SU-DHL-6 (cell line): Measurements from ENCODE around the gene CFAP74.

Experiments used
- H2AFZ ChIP-seq: fragments of 200-600 bp; sonication (generic); 2 replicates; pipeline ENCODE4 v1.6.1; 2014; ENCODE audit warnings: low read depth, mild to moderate bottlenecking, moderate library complexity, mixed read lengths, antibody characterized with exemption, low read length; ENCODE audit not compliant: severe bottlenecking
- H3F3A ChIP-seq: fragments of 200-600 bp; shearing (Covaris generic); 2 replicates; pipeline ENCODE4 v1.6.0; 2016; ENCODE audit warnings: antibody characterized with exemption, mild to moderate bottlenecking; ENCODE audit not compliant: insufficient read depth
- H3K27ac ChIP-seq: fragments of 200-600 bp; sonication (generic); 2 replicates; pipeline ENCODE4 v1.5.1; 2016; ENCODE audit warnings: low read depth, mild to moderate bottlenecking, low read length, moderate library complexity, mixed read lengths
- H3K27me3 ChIP-seq: fragments of 200-600 bp; sonication (generic), shearing (Covaris generic); 2 replicates; pipeline ENCODE4 v1.6.0; 2014; ENCODE audit warnings: mild to moderate bottlenecking, low read length
- H3K36me3 ChIP-seq: fragments of 200-600 bp; sonication (generic); 2 replicates; pipeline ENCODE4 v1.6.1; 2014; ENCODE audit warnings: mild to moderate bottlenecking, low read length, mixed read lengths
- H3K4me2 ChIP-seq: fragments of 300-600, 200-600 bp; shearing (Covaris generic), sonication (generic); 2 replicates; pipeline ENCODE4 v1.6.0; 2014; ENCODE audit warnings: low read length, low read depth, mild to moderate bottlenecking; ENCODE audit not compliant: poor library complexity, severe bottlenecking
- H3K4me3 ChIP-seq: fragments of 200-600 bp; sonication (generic); 2 replicates; pipeline ENCODE4 v1.5.1; 2014; ENCODE audit warnings: antibody characterized with exemption, low read length, mild to moderate bottlenecking, mixed read lengths; ENCODE audit not compliant: insufficient read depth, poor library complexity, severe bottlenecking
- H3K79me2 ChIP-seq: fragments of 200-600 bp; sonication (generic); 2 replicates; pipeline ENCODE4 v1.6.1; 2014; ENCODE audit warnings: mild to moderate bottlenecking, low read length, moderate library complexity; ENCODE audit not compliant: insufficient read depth
- H3K9ac ChIP-seq: fragments of 200-600 bp; sonication (generic); 2 replicates; pipeline ENCODE4 v1.7.0; 2014; ENCODE audit warnings: mild to moderate bottlenecking, low read length
- H3K9me2 ChIP-seq: fragments of 200-600 bp; sonication (generic); replicated peaks from 2 replicates; pipeline ENCODE4 v1.6.1; 2014; ENCODE audit warnings: low read length; ENCODE audit not compliant: insufficient read depth
- H3K9me3 ChIP-seq: fragments of 200-600 bp; sonication (generic); 2 replicates; pipeline ENCODE4 v1.6.1; 2014; ENCODE audit warnings: low read length, mixed read lengths; ENCODE audit not compliant: insufficient read depth
- H4K20me1 ChIP-seq: fragments of 200-600 bp; sonication (generic); 2 replicates; pipeline ENCODE4 v1.6.1; 2014; ENCODE audit warnings: low read depth, mild to moderate bottlenecking, antibody characterized with exemption, low read length, moderate library complexity, mixed read lengths
- EZH2phosphoT487 ChIP-seq: fragments of 200-600 bp; sonication (generic), shearing (Covaris generic); conservative IDR thresholded peaks from 2 replicates; pipeline ENCODE4 v1.6.1; 2018; ENCODE audit warnings: mild to moderate bottlenecking, antibody characterized with exemption, low read length, moderate library complexity, mixed read lengths
- TF ChIP-seq, protein P1 (sequence below): fragments of 200-600 bp; sonication (generic); IDR thresholded peaks from one replicate; pipeline ENCODE4 v1.5.1; 2017; ENCODE audit warnings: antibody characterized with exemption, mild to moderate bottlenecking, low read length, moderate library complexity; ENCODE audit not compliant: insufficient read depth, poor library complexity, severe bottlenecking

The CFAP74 gene

DNA sequence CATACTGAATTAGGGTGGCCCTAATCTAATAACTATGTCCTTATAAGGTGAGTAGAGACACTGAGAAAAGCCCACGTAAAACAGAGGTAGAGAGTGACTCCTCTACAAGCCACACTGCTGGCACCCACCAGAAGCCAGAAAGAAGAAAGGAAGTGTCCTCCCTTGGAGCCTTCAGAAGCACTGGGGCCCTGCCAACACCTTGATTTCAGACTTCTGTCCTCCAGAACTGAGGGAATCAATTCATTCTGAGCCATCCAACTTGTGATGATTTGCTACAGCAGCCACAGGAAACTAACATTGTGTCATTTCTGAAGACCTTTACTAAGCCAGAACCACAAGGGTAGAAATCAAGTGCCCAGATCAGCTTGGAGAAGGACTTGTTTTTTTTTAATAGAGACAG, 127.7 kb downstream of the CFAP74 start:
- H3K27ac ChIP-seq: no peak overlapping the region
- no peak overlapping the region for H3K4me2 ChIP-seq
- peaks cover 39% of the 10 kb centered on the region for H4K20me1 ChIP-seq
- no peaks in the 10 kb centered on the region for H3K27me3 ChIP-seq
- H3K9me2 ChIP-seq: no peaks in the 10 kb centered on the region
- peaks cover 7% of the 10 kb centered on the region; the same call in 1 of the 2 replicates for H3F3A ChIP-seq
- H3K36me3 ChIP-seq: 0 out of 2 replicates have a peak, but pooled peaks cover 9% of the 10 kb centered on the region
- peaks cover 100% of the 10 kb centered on the region for H3K79me2 ChIP-seq
- no peak overlapping the region for H2AFZ ChIP-seq
- H3K9me3 ChIP-seq: no peaks in the 10 kb centered on the region
- H3K9ac ChIP-seq: no peak overlapping the region
- TF ChIP-seq EZH2phosphoT487: no peak
- TF ChIP-seq, protein P1, sequence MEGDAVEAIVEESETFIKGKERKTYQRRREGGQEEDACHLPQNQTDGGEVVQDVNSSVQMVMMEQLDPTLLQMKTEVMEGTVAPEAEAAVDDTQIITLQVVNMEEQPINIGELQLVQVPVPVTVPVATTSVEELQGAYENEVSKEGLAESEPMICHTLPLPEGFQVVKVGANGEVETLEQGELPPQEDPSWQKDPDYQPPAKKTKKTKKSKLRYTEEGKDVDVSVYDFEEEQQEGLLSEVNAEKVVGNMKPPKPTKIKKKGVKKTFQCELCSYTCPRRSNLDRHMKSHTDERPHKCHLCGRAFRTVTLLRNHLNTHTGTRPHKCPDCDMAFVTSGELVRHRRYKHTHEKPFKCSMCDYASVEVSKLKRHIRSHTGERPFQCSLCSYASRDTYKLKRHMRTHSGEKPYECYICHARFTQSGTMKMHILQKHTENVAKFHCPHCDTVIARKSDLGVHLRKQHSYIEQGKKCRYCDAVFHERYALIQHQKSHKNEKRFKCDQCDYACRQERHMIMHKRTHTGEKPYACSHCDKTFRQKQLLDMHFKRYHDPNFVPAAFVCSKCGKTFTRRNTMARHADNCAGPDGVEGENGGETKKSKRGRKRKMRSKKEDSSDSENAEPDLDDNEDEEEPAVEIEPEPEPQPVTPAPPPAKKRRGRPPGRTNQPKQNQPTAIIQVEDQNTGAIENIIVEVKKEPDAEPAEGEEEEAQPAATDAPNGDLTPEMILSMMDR: no peak
- no peak overlapping the region for H3K4me3 ChIP-seq

DNA sequence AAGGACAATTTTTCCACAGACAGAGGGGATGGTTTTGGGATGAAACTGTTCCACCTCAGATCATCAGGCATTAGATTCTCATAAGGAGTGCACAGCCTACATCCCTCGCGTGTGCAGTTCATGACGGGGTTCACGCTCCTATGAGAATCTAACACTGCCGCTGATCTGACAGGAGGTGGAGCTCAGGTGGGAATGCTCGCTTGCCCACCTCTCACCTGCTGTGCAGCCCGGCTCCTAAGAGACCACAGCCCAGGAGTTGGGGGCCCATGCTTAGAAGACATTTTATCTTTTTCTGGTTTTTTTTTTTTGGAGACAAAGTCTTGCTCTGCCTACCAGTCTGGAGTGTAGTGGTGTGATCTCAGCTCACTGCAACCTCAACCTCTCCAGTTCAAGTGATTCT, 128.7 kb downstream of the CFAP74 start:
- Histone ChIP-seq H3K9me3 (no peaks in the 10 kb centered on the region), H3K36me3 (0 out of 2 replicates have a peak, but pooled peaks cover 9% of the 10 kb centered on the region), H3K4me2 (no peak overlapping the region), H3K27me3 (no peaks in the 10 kb centered on the region), H3K27ac (no peak overlapping the region), H3K4me3 (no peak overlapping the region), H2AFZ (no peak overlapping the region), H3K79me2 (peaks cover 100% of the 10 kb centered on the region), H3K9ac (no peak overlapping the region), H3F3A (peaks cover 9% of the 10 kb centered on the region; the same call in 1 of the 2 replicates), H4K20me1 (peaks cover 34% of the 10 kb centered on the region), H3K9me2 (no peaks in the 10 kb centered on the region)
- TF ChIP-seq, protein P1: no peak
- no peak for TF ChIP-seq EZH2phosphoT487

DNA sequence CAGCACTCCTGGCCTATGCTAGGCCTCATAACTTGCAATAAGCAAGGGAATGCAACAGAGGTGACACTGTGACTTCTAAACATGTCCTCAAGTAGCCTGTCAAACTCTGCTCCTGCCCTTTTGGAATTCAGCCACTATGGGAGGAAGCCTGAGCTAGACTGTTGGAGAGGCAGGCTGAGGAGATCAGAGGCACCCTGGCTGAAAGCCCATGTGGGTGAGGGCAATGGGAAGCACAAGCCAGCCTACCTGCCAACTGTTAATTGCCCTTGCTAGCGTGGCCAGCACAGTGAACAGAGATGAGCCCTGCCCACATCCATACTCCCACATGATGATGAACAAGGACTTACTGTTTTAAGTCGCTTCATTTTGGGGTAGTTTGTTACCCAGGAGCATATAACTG, 130.4 kb downstream of the CFAP74 start:
- no peak overlapping the region for H3K4me2 ChIP-seq
- H3K27me3 ChIP-seq: no peaks in the 10 kb centered on the region
- no peak overlapping the region for H2AFZ ChIP-seq
- no peak overlapping the region for H3K27ac ChIP-seq
- H3K4me3 ChIP-seq: no peak overlapping the region
- peaks cover 16% of the 10 kb centered on the region; the same call in 1 of the 2 replicates for H3F3A ChIP-seq
- no peaks in the 10 kb centered on the region for H3K9me3 ChIP-seq
- H3K9me2 ChIP-seq: no peaks in the 10 kb centered on the region
- TF ChIP-seq, protein P1: no peak
- no peak for TF ChIP-seq EZH2phosphoT487
- no peak overlapping the region for H3K9ac ChIP-seq
- H3K36me3 ChIP-seq: 0 out of 2 replicates have a peak, but pooled peaks cover 9% of the 10 kb centered on the region
- H3K79me2 ChIP-seq: peaks cover 100% of the 10 kb centered on the region
- peaks cover 29% of the 10 kb centered on the region for H4K20me1 ChIP-seq
